GM12878 (cell line): ENCODE results near the gene HAUS7.

Experiments
- CREB1 ChIP-seq: IDR thresholded peaks from 2 replicates; pipeline ENCODE4 v1.6.1; 2012; ENCODE audit warnings: low read depth, mild to moderate bottlenecking, inconsistent platforms
- EP300 ChIP-seq, 2 experiments: fragments of 150-350 bp in 1 of 2; IDR thresholded peaks; 2 replicates each; pipeline ENCODE4 v1.6.1; 2011 to 2012; ENCODE audit warnings: low read depth in 2 of 2, low read length in 2 of 2, borderline replicate concordance in 1 of 2, improper control_type of control experiment in 1 of 2, inconsistent platforms in 1 of 2; ENCODE audit not compliant: control insufficient read depth in 1 of 2
- FOXM1 ChIP-seq: IDR thresholded peaks from 2 replicates; pipeline ENCODE4 v1.6.1; 2012; ENCODE audit warnings: low read depth, mild to moderate bottlenecking, inconsistent platforms, low read length, moderate library complexity
- HDAC2 ChIP-seq: fragments of 200-600 bp; sonication (generic); IDR thresholded peaks from 2 replicates; pipeline ENCODE4 v1.6.1; 2017
- POLR2A ChIP-seq: IDR thresholded peaks from 2 replicates; pipeline ENCODE4 v1.6.1; 2011; ENCODE audit warnings: low read depth, mild to moderate bottlenecking, low read length
- POLR2AphosphoS5 ChIP-seq: IDR thresholded peaks from 2 replicates; pipeline ENCODE4 v1.6.1; 2011; ENCODE audit warnings: mild to moderate bottlenecking, low read length, inconsistent platforms
- RCOR1 ChIP-seq: conservative IDR thresholded peaks from 2 replicates; pipeline ENCODE4 v1.6.1; 2012; ENCODE audit warnings: low read depth, low read length, improper control_type of control experiment
- RUNX3 ChIP-seq: IDR thresholded peaks from 2 replicates; pipeline ENCODE4 v1.6.1; 2012; ENCODE audit warnings: low read length, inconsistent platforms
- SREBF2 ChIP-seq: IDR thresholded peaks from 2 replicates; pipeline ENCODE4 v1.6.1; 2012; ENCODE audit warnings: mild to moderate bottlenecking, low read length
- TAF1 ChIP-seq: IDR thresholded peaks from 2 replicates; pipeline ENCODE4 v1.6.1; 2011; ENCODE audit warnings: mild to moderate bottlenecking, low read depth, low read length, borderline replicate concordance
- ZZZ3 ChIP-seq: IDR thresholded peaks from 2 replicates; pipeline ENCODE4 v1.6.1; 2011; ENCODE audit warnings: low read depth; ENCODE audit not compliant: control insufficient read depth, insufficient read length
- TF ChIP-seq, protein P1 (sequence below): fragments of 450-650 bp; IDR thresholded peaks from 2 replicates; pipeline ENCODE4 v1.6.1; 2017; ENCODE audit warnings: mild to moderate bottlenecking
- TF ChIP-seq, protein P2 (sequence below), 3 experiments: IDR thresholded peaks in 2 of 3; conservative IDR thresholded peaks in 1 of 3; 2 replicates each; pipeline ENCODE4 v1.5.1; 2011; ENCODE audit warnings: low read depth in 3 of 3, low read length in 3 of 3, mild to moderate bottlenecking in 3 of 3, control low read depth in 2 of 3, moderate library complexity in 2 of 3, inconsistent platforms in 1 of 3, mixed read lengths in 1 of 3; ENCODE audit not compliant: control insufficient read depth in 2 of 3, insufficient read depth in 1 of 3; ENCODE audit errors: extremely low read depth in 1 of 3

DNA sequence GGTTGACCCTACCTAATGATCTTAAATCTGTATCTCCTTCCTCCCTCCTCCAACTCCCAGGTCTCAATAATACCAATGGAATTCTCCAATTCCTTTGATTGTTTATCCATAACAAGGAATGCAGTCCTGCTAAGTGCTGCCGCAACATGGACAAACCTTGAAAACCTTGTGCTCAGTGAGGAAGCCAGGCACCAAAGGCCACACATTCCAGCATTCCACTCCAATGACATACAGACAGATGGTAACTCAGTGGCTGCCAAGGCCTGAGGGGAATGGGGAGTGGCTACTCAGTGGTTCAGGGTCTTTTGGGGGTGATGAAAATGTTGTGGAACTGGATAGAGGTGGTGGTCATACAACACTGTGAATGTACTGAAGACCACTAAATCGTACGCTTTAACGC is 10.4 kb downstream of the HAUS7 start:
- TF ChIP-seq ZZZ3 (no peak), POLR2AphosphoS5 (no peak), SREBF2 (no peak), FOXM1 (no peak), CREB1 (no peak), TAF1 (no peak), RCOR1 (no peak), HDAC2 (no peak), EP300 (IDR thresholded peaks at IDR 0.05; ENCODE audit: borderline replicate concordance in 1 of 2, control insufficient read depth in 1 of 2, low read depth in 2 of 2, low read length in 2 of 2) (no peak), POLR2A (no peak), RUNX3 (no peak)
- TF ChIP-seq, protein P1, sequence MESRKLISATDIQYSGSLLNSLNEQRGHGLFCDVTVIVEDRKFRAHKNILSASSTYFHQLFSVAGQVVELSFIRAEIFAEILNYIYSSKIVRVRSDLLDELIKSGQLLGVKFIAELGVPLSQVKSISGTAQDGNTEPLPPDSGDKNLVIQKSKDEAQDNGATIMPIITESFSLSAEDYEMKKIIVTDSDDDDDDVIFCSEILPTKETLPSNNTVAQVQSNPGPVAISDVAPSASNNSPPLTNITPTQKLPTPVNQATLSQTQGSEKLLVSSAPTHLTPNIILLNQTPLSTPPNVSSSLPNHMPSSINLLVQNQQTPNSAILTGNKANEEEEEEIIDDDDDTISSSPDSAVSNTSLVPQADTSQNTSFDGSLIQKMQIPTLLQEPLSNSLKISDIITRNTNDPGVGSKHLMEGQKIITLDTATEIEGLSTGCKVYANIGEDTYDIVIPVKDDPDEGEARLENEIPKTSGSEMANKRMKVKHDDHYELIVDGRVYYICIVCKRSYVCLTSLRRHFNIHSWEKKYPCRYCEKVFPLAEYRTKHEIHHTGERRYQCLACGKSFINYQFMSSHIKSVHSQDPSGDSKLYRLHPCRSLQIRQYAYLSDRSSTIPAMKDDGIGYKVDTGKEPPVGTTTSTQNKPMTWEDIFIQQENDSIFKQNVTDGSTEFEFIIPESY: no peak
- TF ChIP-seq, protein P2, sequence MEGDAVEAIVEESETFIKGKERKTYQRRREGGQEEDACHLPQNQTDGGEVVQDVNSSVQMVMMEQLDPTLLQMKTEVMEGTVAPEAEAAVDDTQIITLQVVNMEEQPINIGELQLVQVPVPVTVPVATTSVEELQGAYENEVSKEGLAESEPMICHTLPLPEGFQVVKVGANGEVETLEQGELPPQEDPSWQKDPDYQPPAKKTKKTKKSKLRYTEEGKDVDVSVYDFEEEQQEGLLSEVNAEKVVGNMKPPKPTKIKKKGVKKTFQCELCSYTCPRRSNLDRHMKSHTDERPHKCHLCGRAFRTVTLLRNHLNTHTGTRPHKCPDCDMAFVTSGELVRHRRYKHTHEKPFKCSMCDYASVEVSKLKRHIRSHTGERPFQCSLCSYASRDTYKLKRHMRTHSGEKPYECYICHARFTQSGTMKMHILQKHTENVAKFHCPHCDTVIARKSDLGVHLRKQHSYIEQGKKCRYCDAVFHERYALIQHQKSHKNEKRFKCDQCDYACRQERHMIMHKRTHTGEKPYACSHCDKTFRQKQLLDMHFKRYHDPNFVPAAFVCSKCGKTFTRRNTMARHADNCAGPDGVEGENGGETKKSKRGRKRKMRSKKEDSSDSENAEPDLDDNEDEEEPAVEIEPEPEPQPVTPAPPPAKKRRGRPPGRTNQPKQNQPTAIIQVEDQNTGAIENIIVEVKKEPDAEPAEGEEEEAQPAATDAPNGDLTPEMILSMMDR (IDR thresholded peaks at IDR 0.05 in 2 of 3, conservative IDR thresholded peaks at IDR 0.05 in 1 of 3; ENCODE audit: control insufficient read depth in 2 of 3, extremely low read depth in 1 of 3, insufficient read depth in 1 of 3, low read depth in 3 of 3, low read length in 3 of 3): no peak
